HG03175 (cell line): Measurements from ENCODE around the gene MYH6.
"Not testable (repeated sequence)": the region's sequence is repeated elsewhere in the genome, so short reads cannot be mapped to it uniquely, and the experiment has no call there.

Source experiments
- ATAC-seq: cut with Tn5 transposase; IDR thresholded peaks from one replicate; pipeline ENCODE4 v1.9.1; 2021; ENCODE audit warnings: mild to moderate bottlenecking, moderate library complexity; ENCODE audit not compliant: unreplicated experiment

The MYH6 gene

GRCh38 chr14:23399591-23399990 is 8.5 kb downstream of the MYH6 start:
- ATAC-seq, result no peak

GRCh38 chr14:23399136-23399535 is 8.9 kb downstream of the MYH6 start:
- no peak for ATAC-seq

- no peak for ATAC-seq
Observed at GRCh38 chr14:23398348-23398747, 9.7 kb downstream of the MYH6 start.

GRCh38 chr14:23396781-23397407 is 11.2 kb downstream of the MYH6 start:
- ATAC-seq, result no peak

GRCh38 chr14:23396126-23396525 is 11.9 kb downstream of the MYH6 start:
- ATAC-seq, result no peak

- no peak for ATAC-seq
Observed at GRCh38 chr14:23392613-23393012, 15.5 kb downstream of the MYH6 start.

- ATAC-seq, result not testable (repeated sequence)
Observed at GRCh38 chr14:23389871-23390270, 18.2 kb downstream of the MYH6 start.

- ATAC-seq, result no peak
Observed at GRCh38 chr14:23389396-23389795, 18.7 kb downstream of the MYH6 start.

- no peak for ATAC-seq
Observed at GRCh38 chr14:23388996-23389395, 19.1 kb downstream of the MYH6 start.

GRCh38 chr14:23387916-23388882 is 19.9 kb downstream of the MYH6 start:
- ATAC-seq, result no peak

GRCh38 chr14:23386999-23387398 is 21.1 kb downstream of the MYH6 start:
- ATAC-seq, result no peak

GRCh38 chr14:23386266-23386657 is 21.8 kb downstream of the MYH6 start:
- ATAC-seq, result not testable (repeated sequence)

GRCh38 chr14:23385642-23386265 is 22.3 kb downstream of the MYH6 start:
- no peak for ATAC-seq

- ATAC-seq, result no peak
Observed at GRCh38 chr14:23385244-23385641, 22.8 kb downstream of the MYH6 start.

GRCh38 chr14:23384364-23385080 is 23.6 kb downstream of the MYH6 start:
- ATAC-seq, result no peak

GRCh38 chr14:23382731-23383440 is 25.2 kb downstream of the MYH6 start:
- no peak for ATAC-seq

- ATAC-seq, result no peak
Observed at GRCh38 chr14:23382276-23382675, 25.8 kb downstream of the MYH6 start.

- ATAC-seq, result no peak
Observed at GRCh38 chr14:23381871-23382270, 26.2 kb downstream of the MYH6 start.

- no peak for ATAC-seq
Observed at GRCh38 chr14:23380976-23381375, 27.1 kb downstream of the MYH6 start.

GRCh38 chr14:23380197-23380914 is 27.7 kb downstream of the MYH6 start:
- no peak for ATAC-seq
